ENCODE measurements around the gene KIF3C. TPM values are rescaled to one million over a fixed set of nuclear protein-coding genes. Genes with fewer than 3 reads are reported as not detected.

KIF3C gene
- total RNA-seq, 4 donors from 2014 or later, result 3.6 to 6.7 (median 4.2) TPM

DNA sequence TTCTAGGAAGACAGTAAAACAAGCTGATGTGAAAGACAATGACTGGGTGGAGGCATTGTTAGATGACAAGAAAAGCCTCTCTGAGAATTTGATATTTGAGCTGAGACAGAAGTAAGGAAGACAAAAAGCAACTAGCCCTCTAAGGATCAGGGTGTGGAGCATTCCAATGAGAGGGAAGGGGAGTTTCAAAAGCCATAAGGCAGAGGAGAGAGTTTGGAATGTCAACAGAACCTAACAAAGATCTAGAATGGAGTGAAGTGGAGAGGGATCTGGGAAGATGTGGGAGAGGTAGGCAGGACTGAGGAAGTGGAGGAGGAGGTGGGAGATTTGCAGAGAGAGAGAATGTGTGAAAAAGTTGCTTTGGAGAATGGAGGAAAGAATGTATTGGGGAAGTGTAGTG, 86.7 kb downstream of the KIF3C start:
- peak in 1 of 2 donors; percentile 4 for DNase-seq (ENCODE audit: low spot score in 2 of 2)
- no peak overlapping the region for H3K4me3 ChIP-seq (ENCODE audit: low read depth, poor library complexity, severe bottlenecking)
- intact Hi-C loops (cut with DNase I; ENCODE audit: low total_unique reads), result no loop called here
- TF ChIP-seq POLR2A (IDR thresholded peaks at IDR 0.05), result no peak

DNA sequence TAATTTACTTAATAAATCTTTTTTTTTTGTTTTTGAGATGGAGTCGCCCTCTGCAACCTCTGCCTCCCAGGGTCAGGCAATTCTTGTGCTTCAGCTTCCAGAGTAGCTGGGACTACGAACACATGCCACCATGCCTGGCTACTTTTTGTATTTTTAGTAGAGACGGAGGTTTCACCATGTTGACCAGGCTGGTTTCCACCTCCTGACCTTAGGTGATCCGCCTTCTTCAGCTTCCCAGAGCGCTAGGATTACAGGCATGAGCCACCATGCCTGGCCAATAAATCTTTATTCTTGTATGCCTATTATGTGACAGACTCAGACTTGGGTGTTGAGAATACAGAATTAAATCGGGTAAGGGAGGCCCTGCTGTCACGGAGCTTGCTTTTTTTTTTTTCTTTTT, 87.3 kb downstream of the KIF3C start:
- TF ChIP-seq CTCF (IDR thresholded peaks at IDR 0.05) (no peak), POLR2A (IDR thresholded peaks at IDR 0.05) (no peak)
- peak in 1 of 2 donors; percentile 17 for DNase-seq (ENCODE audit: low spot score in 2 of 2)
- 83 to 84% methylated on average over 7 of the region's 7 CpGs for WGBS, 2 donors
- intact Hi-C loops (cut with DNase I; ENCODE audit: low total_unique reads), result no loop called here
- no peak overlapping the region for H3K4me3 ChIP-seq (ENCODE audit: low read depth, poor library complexity, severe bottlenecking)

- TF ChIP-seq CTCF (IDR thresholded peaks at IDR 0.05), result no peak
- TF ChIP-seq POLR2A (IDR thresholded peaks at IDR 0.05), result no peak
- intact Hi-C loops (cut with DNase I; ENCODE audit: low total_unique reads), result no loop called here
- no peak overlapping the region for H3K4me3 ChIP-seq (ENCODE audit: low read depth, poor library complexity, severe bottlenecking)
- DNase-seq (ENCODE audit: low spot score in 2 of 2), result peak in 1 of 2 donors; percentile 57
- WGBS, 2 donors, result 73 to 77% methylated on average over 8 of the region's 8 CpGs
Observed at GRCh38 chr2:25894135-25894830, 88.0 kb downstream of the KIF3C start.

DNA sequence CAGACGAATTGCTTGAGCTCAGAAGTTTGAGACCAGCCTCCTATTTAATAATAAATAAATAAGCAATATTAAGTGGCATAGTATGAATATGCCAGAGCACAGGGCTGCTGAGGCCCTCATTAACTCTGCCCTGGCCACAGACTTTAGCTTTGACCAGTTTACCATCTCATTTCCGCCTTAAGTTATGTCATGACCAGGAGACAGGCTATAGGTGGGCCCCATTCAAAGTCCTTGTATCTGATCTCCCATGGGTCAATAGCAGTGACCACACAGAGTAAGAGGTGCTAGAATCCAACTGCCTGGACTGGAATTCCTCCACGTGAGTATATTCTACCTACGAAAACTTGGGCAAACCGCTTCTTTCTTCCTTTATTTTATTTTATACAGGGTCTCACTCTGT, 90.6 kb downstream of the KIF3C start:
- 93 to 98% methylated on average over 5 of the region's 5 CpGs for WGBS, 2 donors
- DNase-seq (ENCODE audit: low spot score in 2 of 2), result no peak
- TF ChIP-seq CTCF (IDR thresholded peaks at IDR 0.05) (no peak), POLR2A (IDR thresholded peaks at IDR 0.05) (no peak)
- H3K4me3 ChIP-seq (ENCODE audit: low read depth, poor library complexity, severe bottlenecking), result no peak overlapping the region
- intact Hi-C loops (cut with DNase I; ENCODE audit: low total_unique reads), result no loop called here

DNA sequence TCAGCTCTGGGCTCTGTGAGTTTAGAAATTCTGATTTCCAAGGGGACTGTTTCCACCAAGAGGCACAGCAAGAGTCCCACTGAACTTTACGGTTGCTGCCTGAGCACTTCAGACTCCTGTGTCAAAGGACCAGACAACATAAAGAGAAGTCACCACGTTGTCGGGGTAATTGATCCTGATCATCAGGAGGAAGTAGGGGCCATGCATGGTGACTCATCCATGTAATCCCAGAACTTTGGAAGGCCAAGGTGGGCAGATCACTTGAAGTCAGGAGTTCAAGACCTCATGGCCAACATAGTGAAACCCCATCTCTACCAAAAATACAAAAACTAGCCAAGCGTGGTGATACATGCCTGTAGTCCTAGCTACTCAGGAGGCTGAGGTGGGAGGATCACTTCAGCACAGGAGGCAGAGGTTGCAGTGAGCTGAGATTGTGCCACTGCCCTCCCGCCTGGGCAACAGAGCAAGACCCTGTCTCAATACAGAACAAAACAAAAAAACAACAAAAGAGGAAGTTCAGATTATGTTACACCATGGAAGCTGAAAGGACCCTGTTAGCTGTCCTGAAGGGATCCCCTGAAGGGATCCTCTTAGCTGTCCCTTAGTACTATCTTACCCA, 94.6 kb downstream of the KIF3C start:
- no peak overlapping the region for H3K4me3 ChIP-seq (ENCODE audit: low read depth, poor library complexity, severe bottlenecking)
- intact Hi-C loops (cut with DNase I; ENCODE audit: low total_unique reads), result no loop called here
- peak in 1 of 2 donors; percentile 46 for DNase-seq (ENCODE audit: low spot score in 2 of 2)
- 77 to 86% methylated on average over 5 of the region's 5 CpGs for WGBS, 2 donors
- TF ChIP-seq POLR2A (IDR thresholded peaks at IDR 0.05), result no peak
- TF ChIP-seq CTCF (IDR thresholded peaks at IDR 0.05), result no peak

- H3K4me3 ChIP-seq (ENCODE audit: low read depth, poor library complexity, severe bottlenecking), result no peak overlapping the region
- intact Hi-C loops (cut with DNase I; ENCODE audit: low total_unique reads), result no loop called here
- no peak for DNase-seq (ENCODE audit: low spot score in 2 of 2)
- TF ChIP-seq POLR2A (IDR thresholded peaks at IDR 0.05) (no peak), CTCF (IDR thresholded peaks at IDR 0.05) (no peak)
- 92 to 97% methylated on average over 2 of the region's 2 CpGs for WGBS, 2 donors
Observed at GRCh38 chr2:25885933-25886332, 96.4 kb downstream of the KIF3C start.
